GM12891 (cell line): ENCODE measurements around the gene DUSP5.

Source experiments
- POLR2A ChIP-seq: IDR thresholded peaks from 2 replicates; pipeline ENCODE4 v1.6.1; 2011; ENCODE audit warnings: low read depth, low read length, control low read depth
- POLR2AphosphoS5 ChIP-seq: IDR thresholded peaks from 2 replicates; pipeline ENCODE4 v1.6.1; 2011; ENCODE audit warnings: low read depth, low read length, control low read depth
- POU2F2 ChIP-seq: IDR thresholded peaks from 2 replicates; pipeline ENCODE4 v1.6.1; 2011; ENCODE audit warnings: low read depth, mild to moderate bottlenecking, control low read depth, low read length, moderate library complexity
- SPI1 ChIP-seq: IDR thresholded peaks from 2 replicates; pipeline ENCODE4 v1.6.1; 2011; ENCODE audit warnings: low read depth, low read length, control low read depth
- TAF1 ChIP-seq: IDR thresholded peaks from 2 replicates; pipeline ENCODE4 v1.6.1; 2011; ENCODE audit warnings: low read depth, low read length, control low read depth

DNA sequence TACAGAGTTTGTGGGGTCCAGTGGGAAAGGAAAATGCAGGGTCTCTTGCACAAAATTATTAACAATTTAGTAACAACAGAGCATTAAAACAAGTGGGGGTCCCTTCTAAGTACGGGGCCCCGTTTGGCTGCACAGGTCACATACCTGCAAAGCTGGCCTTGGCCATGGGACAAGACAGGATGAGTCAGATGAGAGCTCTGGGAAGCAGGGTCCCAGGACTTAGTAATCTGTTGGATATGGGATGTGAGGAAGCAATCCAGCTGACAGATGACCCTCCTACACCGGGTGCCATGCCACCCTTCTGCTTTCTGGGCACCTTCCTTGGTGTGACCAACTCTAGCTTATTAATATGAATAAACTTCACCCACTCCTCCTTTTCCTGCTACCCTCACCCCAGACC is 3.2 kb upstream of the DUSP5 start:
- TF ChIP-seq POLR2A: no peak
- no peak for TF ChIP-seq POLR2AphosphoS5
- TF ChIP-seq TAF1: no peak
- TF ChIP-seq SPI1: no peak
- no peak for TF ChIP-seq POU2F2
